DLD1 (cell line): ENCODE measurements around the gene PQBP1.
"Not testable (repeated sequence)": the region's sequence is repeated elsewhere in the genome, so short reads cannot be mapped to it uniquely, and the experiment has no call there.

Experiments
- in situ Hi-C: cut with HindIII; loops from 2 replicates; pipeline ENCODE4 v1.10.0; 2017; ENCODE audit warnings: low sequenced_read_pairs

The PQBP1 gene

GRCh38 chrX:48897625-48898306 is at the start of gene PQBP1, which contains the start of gene TIMM17B:
PQBP1 (plus strand) TSS chrX:48897930; CDS start chrX:48898510, 580 bp downstream.
TIMM17B (minus strand) TSS chrX:48897768; CDS start chrX:48897749, 19 bp downstream.
- in situ Hi-C loops = no loop called here

- in situ Hi-C loops = no loop called here
Observed at GRCh38 chrX:48848847-48849246, 48.9 kb upstream of the PQBP1 start.

GRCh38 chrX:48852857-48853256 is 44.9 kb upstream of the PQBP1 start:
- in situ Hi-C loops = no loop called here

DNA sequence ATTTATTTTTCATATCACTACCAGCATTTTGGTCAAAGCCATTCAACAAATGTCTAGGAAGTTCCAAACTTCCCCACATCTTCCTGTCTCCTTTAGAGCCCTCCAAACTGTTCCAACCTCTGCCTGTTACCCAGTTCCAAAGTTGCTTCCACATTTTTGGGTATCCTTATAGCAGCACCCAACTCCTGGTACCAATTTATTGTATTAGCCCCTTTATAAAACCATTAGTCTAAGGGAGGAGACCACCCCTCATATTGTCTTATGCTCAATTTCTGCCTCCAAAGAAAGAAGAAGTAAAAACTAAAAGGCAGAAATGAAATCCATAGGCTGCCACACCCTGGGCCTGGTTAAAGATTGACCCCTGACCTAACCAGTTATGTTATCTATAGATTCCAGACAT is 44.2 kb upstream of the PQBP1 start:
- in situ Hi-C loops = not testable (repeated sequence)

- in situ Hi-C loops = not testable (repeated sequence)
Observed at GRCh38 chrX:48854121-48854804, 43.5 kb upstream of the PQBP1 start.

DNA sequence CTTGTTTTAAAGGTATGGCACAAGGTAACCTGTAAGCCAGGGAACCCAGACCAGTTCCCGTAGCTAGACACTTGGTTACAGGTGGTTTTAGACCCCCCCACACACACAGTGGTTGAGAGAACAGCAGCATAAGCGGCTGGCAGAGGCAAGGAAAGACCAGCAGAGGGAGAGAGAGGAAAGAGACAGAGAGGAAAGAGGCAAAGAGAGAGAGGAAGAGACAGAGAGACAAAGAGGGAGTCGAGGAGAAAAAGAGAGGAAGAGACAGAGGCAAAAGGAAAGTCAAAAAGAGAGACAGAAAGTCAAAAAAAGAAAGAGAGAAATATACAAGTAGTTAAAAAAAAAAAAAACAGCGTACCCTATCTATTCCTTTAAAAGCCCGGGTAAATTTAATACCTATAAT is 42.8 kb upstream of the PQBP1 start:
- in situ Hi-C loops = no loop called here

DNA sequence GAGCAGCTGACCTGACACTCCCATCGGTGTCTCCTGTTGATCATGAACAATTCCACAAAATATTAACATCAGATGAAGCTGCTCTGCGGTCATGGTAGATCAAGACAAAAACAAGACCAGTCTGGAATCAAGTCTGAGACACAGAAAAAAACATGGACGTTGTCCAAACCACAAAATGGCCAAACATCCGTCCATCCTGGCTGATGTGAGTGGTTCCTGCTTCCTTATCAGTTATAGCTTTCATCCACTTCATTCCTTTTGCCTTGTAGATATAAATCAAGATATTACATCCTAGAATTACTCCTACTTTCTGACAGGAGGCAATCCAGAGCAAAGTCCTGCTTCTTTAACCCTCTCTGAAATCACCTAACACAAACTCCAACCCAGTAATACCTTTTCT is 33.5 kb upstream of the PQBP1 start:
- in situ Hi-C loops = no loop called here

- in situ Hi-C loops = not testable (repeated sequence)
Observed at GRCh38 chrX:48872017-48872416, 25.7 kb upstream of the PQBP1 start.

DNA sequence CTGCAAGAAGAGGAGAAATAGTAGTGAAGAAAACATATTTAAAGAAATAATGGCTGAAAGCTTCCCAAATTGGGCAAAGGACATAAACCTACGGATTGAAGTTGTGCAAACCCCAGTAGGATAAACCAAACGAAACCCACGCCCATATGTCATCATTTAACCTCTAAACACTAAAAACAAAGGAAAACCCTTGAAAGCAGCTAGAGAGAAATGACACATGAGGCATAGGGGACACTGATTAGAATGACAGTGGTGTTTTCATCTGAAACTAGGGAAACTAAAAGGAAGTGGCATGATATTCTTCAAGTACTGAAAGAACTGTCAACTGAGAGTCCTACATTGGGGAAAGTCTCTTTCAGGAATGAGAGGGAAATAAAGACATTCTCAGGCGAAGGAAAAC is 20.8 kb upstream of the PQBP1 start:
- in situ Hi-C loops = not testable (repeated sequence)

GRCh38 chrX:48883729-48884128 is 14.0 kb upstream of the PQBP1 start:
- in situ Hi-C loops = no loop called here

GRCh38 chrX:48886586-48886985 is 11.1 kb upstream of the PQBP1 start:
- in situ Hi-C loops = not testable (repeated sequence)

DNA sequence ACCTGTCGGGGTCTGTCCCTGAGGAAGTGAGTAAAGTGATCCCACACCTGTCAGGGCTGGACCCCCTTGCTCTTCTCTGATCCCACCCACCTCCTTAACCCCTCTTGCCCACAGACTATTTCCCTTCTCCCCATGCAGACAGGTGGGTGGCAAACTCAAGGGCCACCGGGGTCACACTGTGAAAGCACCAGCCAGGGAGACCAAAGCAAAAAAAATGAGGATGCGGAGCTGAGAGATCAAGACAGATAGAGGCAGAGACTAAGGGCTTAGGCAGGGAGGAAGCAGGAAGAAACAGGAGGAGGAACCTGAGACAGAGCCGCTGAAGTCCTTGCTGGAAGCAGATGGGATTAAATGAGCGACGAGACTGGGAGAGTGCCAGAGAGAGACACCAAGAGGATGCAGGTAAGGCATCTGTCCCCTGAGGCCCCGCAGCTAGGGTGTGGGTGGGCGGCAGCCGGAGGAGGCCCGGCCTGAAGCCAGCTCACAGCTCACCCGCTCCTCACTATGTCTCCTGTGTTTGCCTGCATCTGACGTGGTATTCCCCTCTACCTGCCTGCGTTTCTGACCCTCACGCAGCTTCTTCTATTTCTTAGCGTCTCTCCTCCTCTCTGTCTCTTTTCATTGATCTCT is 7.3 kb upstream of the PQBP1 start:
- in situ Hi-C loops = no loop called here

- in situ Hi-C loops = no loop called here
Observed at GRCh38 chrX:48890934-48891401, 6.8 kb upstream of the PQBP1 start.

DNA sequence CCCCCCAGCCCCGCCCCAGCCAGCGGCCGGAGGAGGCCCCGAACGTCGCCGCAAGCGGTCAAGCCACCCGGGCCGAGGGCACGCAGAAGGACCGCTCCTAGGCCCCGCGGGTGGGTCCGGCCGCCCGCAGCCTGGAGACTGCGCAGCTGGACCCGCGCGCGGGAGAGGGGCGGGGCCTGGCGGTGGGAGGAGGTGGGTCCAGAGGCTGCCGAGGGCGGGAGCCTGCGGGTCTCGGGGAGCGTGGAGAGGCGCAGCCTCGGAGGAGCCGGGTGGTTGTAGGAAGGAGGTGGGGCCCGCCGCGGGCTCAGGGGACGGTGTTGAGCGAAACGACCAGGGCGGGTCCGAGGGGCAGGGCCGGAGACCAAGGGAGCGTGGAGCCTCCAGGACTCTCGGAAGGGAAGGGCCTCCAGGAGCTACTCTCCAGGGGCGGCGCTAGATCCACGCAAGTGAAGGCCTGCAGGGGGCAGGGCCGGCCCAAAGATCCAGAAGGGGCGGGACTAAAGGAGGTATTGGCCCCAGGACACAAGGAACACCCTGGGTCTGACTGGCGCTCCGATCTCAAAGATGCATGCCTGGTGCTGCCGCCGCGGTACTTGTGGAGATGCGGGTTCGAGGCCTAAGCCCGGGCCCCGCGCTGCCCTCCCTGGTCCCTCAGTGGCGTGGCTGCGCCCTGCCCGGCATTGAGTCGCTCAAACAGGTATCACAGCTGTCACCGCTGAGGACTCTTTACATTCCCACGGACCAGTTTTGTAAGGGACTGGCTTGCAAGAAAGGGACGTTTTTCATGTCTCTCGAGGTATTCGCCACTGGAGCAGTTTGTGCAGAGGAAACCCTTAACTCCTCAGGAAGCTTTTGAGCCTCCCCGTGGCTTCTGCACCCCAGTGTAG is 6.1 kb upstream of the PQBP1 start:
- in situ Hi-C loops = no loop called here

- in situ Hi-C loops = no loop called here
Observed at GRCh38 chrX:48892896-48893295, 4.8 kb upstream of the PQBP1 start.

- in situ Hi-C loops = no loop called here
Observed at GRCh38 chrX:48893556-48894348, 4.0 kb upstream of the PQBP1 start.

- in situ Hi-C loops = no loop called here
Observed at GRCh38 chrX:48894891-48895290, 2.8 kb upstream of the PQBP1 start.

GRCh38 chrX:48896611-48897011 is 1.1 kb upstream of the PQBP1 start:
- in situ Hi-C loops = no loop called here

- in situ Hi-C loops = no loop called here
Observed at GRCh38 chrX:48897157-48897624, 539 bp upstream of the PQBP1 start.

GRCh38 chrX:48899078-48899410 is 1.3 kb downstream of the PQBP1 start:
- in situ Hi-C loops = no loop called here
